ENCODE data around the gene TRAPPC6A.

GRCh38 chr19:45166723-45167252, 11.2 kb downstream of the TRAPPC6A start:
- TF ChIP-seq IRF1 (CRISPR knock-in tag; IDR thresholded peaks at IDR 0.05) (no peak), USF2 (CRISPR knock-in tag; IDR thresholded peaks at IDR 0.05) (no peak), CTCF (IDR thresholded peaks at IDR 0.05) (no peak), ELF4 (CRISPR knock-in tag; IDR thresholded peaks at IDR 0.05; ENCODE audit: low read depth) (no peak), IRF2 (CRISPR knock-in tag; IDR thresholded peaks at IDR 0.05; ENCODE audit: borderline replicate concordance, low read depth) (no peak), ATF2 (CRISPR knock-in tag; IDR thresholded peaks at IDR 0.05; ENCODE audit: borderline replicate concordance, low read depth) (no peak), NR2C2 (CRISPR knock-in tag; IDR thresholded peaks at IDR 0.05) (no peak), SMAD4 (CRISPR knock-in tag; IDR thresholded peaks at IDR 0.05) (no peak), SMAD3 (CRISPR knock-in tag; IDR thresholded peaks at IDR 0.05; ENCODE audit: borderline replicate concordance) (no peak), SP1 (CRISPR knock-in tag; conservative IDR thresholded peaks at IDR 0.05) (no peak), ZNF532 (CRISPR knock-in tag; IDR thresholded peaks at IDR 0.05; ENCODE audit: borderline replicate concordance) (no peak), HMGXB4 (CRISPR knock-in tag; IDR thresholded peaks at IDR 0.05) (no peak), ZNF138 (CRISPR knock-in tag; conservative IDR thresholded peaks at IDR 0.05) (no peak), CREB1 (CRISPR knock-in tag; IDR thresholded peaks at IDR 0.05) (no peak)
